ENCODE data around the gene C1orf115.

DNA sequence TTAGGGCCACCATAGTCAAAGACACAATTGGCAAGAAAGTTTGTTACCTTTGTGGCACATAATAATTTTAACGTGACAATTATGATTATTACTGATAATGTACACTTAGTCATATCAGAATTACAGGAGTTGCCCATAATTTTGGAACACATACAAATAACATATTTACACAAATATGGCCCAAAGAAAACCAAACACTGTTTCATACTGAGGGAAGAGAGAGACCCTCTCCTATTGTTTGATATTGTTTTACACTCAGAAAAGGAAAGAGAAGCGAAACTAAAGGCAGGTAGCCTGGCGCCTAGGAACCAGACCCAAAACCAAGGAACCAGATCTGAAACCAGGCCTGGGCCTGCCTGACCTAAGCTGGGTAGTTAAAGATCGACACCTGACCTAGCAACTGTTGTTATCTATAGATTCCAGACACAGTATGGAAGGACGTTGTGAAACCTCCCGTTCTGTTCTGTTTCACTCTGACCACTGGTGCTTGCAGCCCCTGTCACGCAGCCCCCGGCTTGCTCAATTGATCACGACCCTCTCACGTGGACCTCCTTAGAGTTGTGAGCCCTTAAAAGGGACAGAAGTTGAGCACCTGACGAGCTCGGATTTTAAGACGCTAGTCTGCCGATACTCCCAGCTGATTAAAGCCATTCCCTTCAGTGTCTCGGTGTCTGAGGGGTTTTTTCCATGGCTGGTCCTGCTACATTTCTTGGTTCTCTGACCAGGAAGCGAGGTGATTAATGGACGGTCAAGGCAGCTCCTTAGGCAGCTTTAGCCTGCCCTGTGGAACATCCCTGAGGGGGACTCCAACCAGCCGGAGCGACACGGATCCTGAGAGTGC, 27.9 kb downstream of the C1orf115 start:
- TF ChIP-seq POLR2A (IDR thresholded peaks at IDR 0.05; ENCODE audit: low read length) (no peak), GATA1 (IDR thresholded peaks at IDR 0.05; ENCODE audit: low read depth, low read length) (no peak)

Data from erythroblast (primary cell).